AG08396 (cell line): Measurements from ENCODE around the gene SMG5.
"Not testable (repeated sequence)": the region's sequence is repeated elsewhere in the genome, so short reads cannot be mapped to it uniquely, and the experiment has no call there.

ENCODE experiments used
- DNase-seq: peaks from one replicate; pipeline ENCODE4 v3.0.0; 2012; ENCODE audit warnings: low spot score, mixed read lengths

SMG5 gene

GRCh38 chr1:156244126-156244525 is 38.5 kb downstream of the SMG5 start:
- DNase-seq = no peak

GRCh38 chr1:156242738-156243137 is 39.9 kb downstream of the SMG5 start:
- DNase-seq = no peak

- DNase-seq = no peak
These were observed 40.7 kb downstream of the SMG5 start, which contains the start of gene BGLAP for GRCh38 chr1:156241926-156242325. BGLAP (plus strand) TSS chr1:156242184; CDS start chr1:156242232, 48 bp downstream.

- peak; percentile 40 for DNase-seq
These were observed 41.3 kb downstream of the SMG5 start for GRCh38 chr1:156241311-156241811.

- DNase-seq = no peak
These were observed 44.4 kb downstream of the SMG5 start for GRCh38 chr1:156238248-156238647.

- DNase-seq = no peak
These were observed 46.5 kb downstream of the SMG5 start for GRCh38 chr1:156236164-156236563.

- peak; percentile 75 for DNase-seq
These were observed 49.0 kb downstream of the SMG5 start for GRCh38 chr1:156233426-156234127.

- no peak for DNase-seq
These were observed 50.3 kb downstream of the SMG5 start for GRCh38 chr1:156232201-156232894.

GRCh38 chr1:156230473-156230837 is 52.2 kb downstream of the SMG5 start:
- DNase-seq = no peak

GRCh38 chr1:156229809-156230472 is 52.7 kb downstream of the SMG5 start:
- DNase-seq = no peak

- no peak for DNase-seq
These were observed 54.1 kb downstream of the SMG5 start for GRCh38 chr1:156228501-156228900.

GRCh38 chr1:156226782-156227181 is 55.8 kb downstream of the SMG5 start:
- DNase-seq = no peak

- no peak for DNase-seq
These were observed 56.5 kb downstream of the SMG5 start for GRCh38 chr1:156226116-156226538.

GRCh38 chr1:156225677-156226014 is 57.0 kb downstream of the SMG5 start:
- DNase-seq = no peak

GRCh38 chr1:156221986-156222692 is 60.5 kb downstream of the SMG5 start:
- DNase-seq = no peak

GRCh38 chr1:156220226-156220625 is 62.4 kb downstream of the SMG5 start:
- no peak for DNase-seq

- DNase-seq = peak; percentile 29
These were observed 64.8 kb downstream of the SMG5 start for GRCh38 chr1:156217871-156218270.

- DNase-seq = not testable (repeated sequence)
These were observed 66.1 kb downstream of the SMG5 start for GRCh38 chr1:156216361-156217086.

GRCh38 chr1:156214024-156214748 is 68.4 kb downstream of the SMG5 start:
- DNase-seq = peak; percentile 49

GRCh38 chr1:156213644-156213966 is 69.0 kb downstream of the SMG5 start:
- DNase-seq = peak; percentile 19
